Mucosa of descending colon (tissue), 3 donors: ENCODE results near the gene SLFN14. TPM values are rescaled to one million over a fixed set of nuclear protein-coding genes. Genes with fewer than 3 reads are reported as not detected.
A peak's percentile ranks its signal among the peaks of the same experiment; 100 is the strongest.
"Not testable (repeated sequence)": the region's sequence is repeated elsewhere in the genome, so short reads cannot be mapped to it uniquely, and the experiment has no call there.

ENCODE experiments used
- ATAC-seq: fragments of 200-7000 bp; cut with Tn5 transposase; one replicate; pipeline ENCODE4 v1.9.1; 2020; ENCODE audit warnings: mild to moderate bottlenecking, moderate library complexity
- DNase-seq, 3 donors: peaks; one replicate each; pipeline ENCODE4 v3.0.0-alpha.2; 2020
- H3K36me3 ChIP-seq: fragments of 200-600 bp; one replicate; pipeline ENCODE4 v1.8.0; 2021; ENCODE audit warnings: low read depth, mild to moderate bottlenecking
- H3K4me1 ChIP-seq: fragments of 200-600 bp; one replicate; pipeline ENCODE4 v1.8.0; 2021; ENCODE audit warnings: low read depth, mild to moderate bottlenecking
- H3K4me3 ChIP-seq: fragments of 200-600 bp; one replicate; pipeline ENCODE4 v1.8.0; 2021; ENCODE audit warnings: mild to moderate bottlenecking
- H3K9me3 ChIP-seq: fragments of 200-600 bp; one replicate; pipeline ENCODE4 v1.8.0; 2021; ENCODE audit warnings: mild to moderate bottlenecking
- intact Hi-C, 2 donors: fragments of 100-400 bp; cut with DNase I in 1 of 2; cut with micrococcal nuclease in 1 of 2; formaldehyde crosslinking; loops; one replicate each; pipeline versions ENCODE4 v1.11.0 to v1.11.1; 2022; cut with DNase I, micrococcal nuclease
- total RNA-seq, 3 donors: library from RNA; stranded (reverse); fragmentation: NEBNext Ultra II Directional in 2 of 3; extraction: Animal tissue kit (Norgen Biotek cat#: 25700) in 2 of 3; gene quantifications; one replicate each; pipeline versions ENCODE4 v1.2.1 to v1.2.4, GENCODE V29; 2021 to 2023
- TF ChIP-seq, protein P1 (sequence below): fragments of 200-600 bp; IDR thresholded peaks from one replicate; pipeline ENCODE4 v1.8.0; 2022; ENCODE audit warnings: antibody characterized with exemption, mild to moderate bottlenecking
- donor health status: DM: no; HTN: no; CAD: no; lungs with moderate emphysema.
- donor health status: DM: no; HTN: no; CAD: no.
- donor health status: DM: no; HTN: yes; CAD: no.

SLFN14 gene
- total RNA-seq, 3 donors from 2014 or later = not detected

DNA sequence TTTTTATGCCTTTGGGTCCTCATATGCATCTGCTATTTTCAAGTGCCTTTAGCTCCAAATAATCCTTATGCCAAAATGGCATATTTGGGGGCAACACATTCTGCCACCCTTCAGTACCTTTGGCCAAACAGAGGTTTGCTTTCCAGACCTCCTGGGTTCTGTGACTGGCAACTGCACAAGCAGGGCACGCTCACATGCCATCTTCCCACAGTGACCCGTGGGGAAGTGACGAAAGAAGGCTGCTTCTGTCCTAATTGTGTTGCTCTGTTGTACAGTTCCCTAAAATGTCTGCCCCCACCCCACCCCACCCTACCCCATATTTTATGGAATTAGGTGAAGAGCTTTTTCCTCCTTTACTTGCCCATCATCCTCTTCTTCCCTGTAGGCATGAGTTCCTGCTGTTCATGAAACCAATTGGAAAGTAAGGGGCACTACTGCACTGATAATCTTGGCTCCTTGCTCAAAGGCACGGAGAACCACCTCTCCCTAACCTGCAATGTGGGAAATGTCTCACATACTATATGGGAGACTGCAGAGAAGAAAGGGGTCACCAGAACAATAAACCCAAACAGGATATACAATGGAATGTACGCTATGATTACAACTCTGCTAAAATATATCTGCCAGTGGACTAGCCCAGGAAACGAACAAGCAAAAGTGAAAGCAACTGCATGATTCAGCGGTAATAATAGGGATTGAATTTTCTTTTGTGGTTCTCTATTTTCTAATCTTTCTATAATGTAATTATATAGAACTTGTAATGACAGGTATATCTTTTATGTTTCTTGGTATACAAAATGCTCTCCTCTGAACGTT lies 19.8 kb downstream of the SLFN14 start:
- no peaks in the 10 kb centered on the region for H3K36me3 ChIP-seq
- DNase-seq (peak; percentile 39 to 63 (median 40)), ATAC-seq (peak; percentile 64)
- intact Hi-C loops = no loop called here
- no peaks in the 10 kb centered on the region for H3K9me3 ChIP-seq
- no peak overlapping the region for H3K4me3 ChIP-seq
- TF ChIP-seq, protein P1, sequence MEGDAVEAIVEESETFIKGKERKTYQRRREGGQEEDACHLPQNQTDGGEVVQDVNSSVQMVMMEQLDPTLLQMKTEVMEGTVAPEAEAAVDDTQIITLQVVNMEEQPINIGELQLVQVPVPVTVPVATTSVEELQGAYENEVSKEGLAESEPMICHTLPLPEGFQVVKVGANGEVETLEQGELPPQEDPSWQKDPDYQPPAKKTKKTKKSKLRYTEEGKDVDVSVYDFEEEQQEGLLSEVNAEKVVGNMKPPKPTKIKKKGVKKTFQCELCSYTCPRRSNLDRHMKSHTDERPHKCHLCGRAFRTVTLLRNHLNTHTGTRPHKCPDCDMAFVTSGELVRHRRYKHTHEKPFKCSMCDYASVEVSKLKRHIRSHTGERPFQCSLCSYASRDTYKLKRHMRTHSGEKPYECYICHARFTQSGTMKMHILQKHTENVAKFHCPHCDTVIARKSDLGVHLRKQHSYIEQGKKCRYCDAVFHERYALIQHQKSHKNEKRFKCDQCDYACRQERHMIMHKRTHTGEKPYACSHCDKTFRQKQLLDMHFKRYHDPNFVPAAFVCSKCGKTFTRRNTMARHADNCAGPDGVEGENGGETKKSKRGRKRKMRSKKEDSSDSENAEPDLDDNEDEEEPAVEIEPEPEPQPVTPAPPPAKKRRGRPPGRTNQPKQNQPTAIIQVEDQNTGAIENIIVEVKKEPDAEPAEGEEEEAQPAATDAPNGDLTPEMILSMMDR = no peak
- H3K4me1 ChIP-seq = no peaks in the 10 kb centered on the region

DNA sequence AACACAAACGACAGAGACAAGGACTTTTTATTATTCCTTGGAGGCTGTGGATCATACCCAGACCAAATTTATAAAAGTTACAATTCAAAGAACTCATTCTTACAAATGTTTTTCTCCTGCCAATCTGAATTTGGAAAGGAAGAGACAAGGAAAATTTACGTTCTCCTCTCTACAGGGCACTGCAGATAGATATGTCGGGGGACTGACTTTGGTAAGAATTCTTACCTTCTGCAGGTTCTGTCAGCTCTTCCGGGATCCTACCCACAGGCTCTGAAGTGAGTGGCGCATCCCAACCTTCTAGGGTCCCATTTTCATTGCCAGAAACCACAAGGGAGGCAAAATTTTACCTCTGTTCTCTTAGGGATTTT lies 21.0 kb downstream of the SLFN14 start:
- DNase-seq (no peak), ATAC-seq (no peak)
- Histone ChIP-seq H3K9me3 (no peaks in the 10 kb centered on the region), H3K4me3 (no peak overlapping the region), H3K36me3 (no peaks in the 10 kb centered on the region), H3K4me1 (no peaks in the 10 kb centered on the region)
- intact Hi-C loops = loop anchor here (5.0 to 10.0 kb wide), 2 partner anchors 227 to 365 kb away; no protein-coding TSS in a partner anchor
- TF ChIP-seq, protein P1 = no peak

DNA sequence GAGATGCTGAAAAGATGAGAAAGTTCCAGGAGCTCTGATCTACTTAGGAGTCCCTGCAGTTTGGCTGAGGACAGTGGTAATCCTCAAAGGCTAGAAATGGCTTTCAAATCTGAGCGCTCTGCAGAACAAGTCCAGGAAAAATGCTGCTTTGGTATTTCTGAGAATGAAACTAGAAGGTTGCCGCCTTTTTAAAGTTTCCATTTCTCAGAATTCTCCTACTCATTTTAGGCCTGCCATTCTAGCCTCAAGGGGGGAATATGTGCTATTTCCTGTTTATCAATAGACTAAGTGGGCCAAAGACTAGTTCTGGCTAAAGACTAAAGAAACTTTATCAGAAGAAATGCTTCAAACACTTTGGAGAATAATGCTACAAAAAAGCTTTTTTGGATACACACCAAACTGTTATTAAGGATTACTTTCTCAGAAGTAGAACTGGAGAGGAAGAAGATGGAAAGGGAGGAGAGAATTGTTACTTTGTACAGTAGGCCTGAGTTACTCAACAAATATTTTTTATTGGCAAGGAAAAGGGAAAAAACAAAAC lies 22.9 kb downstream of the SLFN14 start, which contains the start of gene SLFN12L:
TSS of gene SLFN12L (minus strand) at position 78 of the 541 bp plus-strand sequence. CDS start 15,314 bp downstream, outside the sequence.
- Histone ChIP-seq H3K9me3 (no peaks in the 10 kb centered on the region), H3K4me1 (no peaks in the 10 kb centered on the region), H3K36me3 (no peaks in the 10 kb centered on the region), H3K4me3 (no peak within 1 kb of the TSS)
- intact Hi-C loops = loop anchor here (5.0 to 10.0 kb wide), 2 partner anchors 225 to 363 kb away; no protein-coding TSS in a partner anchor
- TF ChIP-seq, protein P1 = no peak
- no peak for DNase-seq
- peak; percentile 28 for ATAC-seq

DNA sequence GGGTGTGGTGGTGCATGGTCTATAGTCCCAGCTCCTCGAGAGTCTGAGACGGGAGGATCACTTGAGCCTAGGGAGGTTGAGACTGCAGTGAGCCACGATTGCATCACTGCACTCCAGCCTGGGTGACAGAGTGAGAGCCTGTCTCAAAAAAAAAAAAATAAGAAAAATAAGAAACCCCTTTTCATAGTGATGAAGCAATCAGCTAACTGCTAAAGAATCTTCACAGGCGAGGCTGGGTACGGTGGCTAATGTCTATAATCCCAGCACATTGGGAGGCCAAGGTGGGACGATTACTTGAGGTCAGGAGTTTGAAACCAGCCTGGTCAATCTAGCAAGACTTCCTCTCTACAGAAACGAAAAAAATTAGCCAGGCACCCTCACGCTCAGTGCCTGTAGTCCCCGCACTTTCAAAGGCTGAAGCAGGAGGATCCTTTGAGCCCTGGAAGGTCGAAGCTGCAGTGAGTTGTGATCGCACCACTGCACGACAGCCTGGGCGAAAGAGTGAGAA lies 23.9 kb downstream of the SLFN14 start:
- ATAC-seq (no peak), DNase-seq (no peak)
- H3K4me1 ChIP-seq = no peaks in the 10 kb centered on the region
- H3K36me3 ChIP-seq = no peaks in the 10 kb centered on the region
- H3K4me3 ChIP-seq = no peak overlapping the region
- no peaks in the 10 kb centered on the region for H3K9me3 ChIP-seq
- TF ChIP-seq, protein P1 = no peak
- intact Hi-C loops = loop anchor here (5.0 to 10.0 kb wide), 2 partner anchors 224 to 362 kb away; no protein-coding TSS in a partner anchor

DNA sequence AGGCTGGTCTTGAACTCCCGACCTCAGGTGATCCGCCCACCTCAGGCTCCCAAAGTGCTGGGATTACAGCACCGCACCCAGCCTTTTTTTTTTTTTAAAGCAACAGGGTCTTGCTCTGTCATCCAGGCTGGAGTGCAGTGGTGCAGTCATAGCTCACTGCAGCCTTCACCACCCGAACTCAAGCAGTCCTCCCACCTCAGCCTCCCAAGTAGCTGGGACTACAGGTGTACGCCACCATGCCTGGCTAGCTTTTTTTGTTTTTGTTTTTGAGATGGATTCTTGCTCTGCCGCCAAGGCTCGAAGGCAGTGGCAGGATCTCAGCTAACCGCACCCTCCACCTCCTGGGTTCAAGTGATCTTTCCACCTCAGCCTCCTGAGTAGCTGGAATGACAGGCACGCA lies 25.2 kb downstream of the SLFN14 start:
- intact Hi-C loops = loop anchor here (5.0 to 10.0 kb wide), 2 partner anchors 223 to 361 kb away; no protein-coding TSS in a partner anchor
- not testable (repeated sequence) for H3K4me3 ChIP-seq, H3K9me3 ChIP-seq, ATAC-seq, H3K36me3 ChIP-seq, H3K4me1 ChIP-seq, DNase-seq
